GM18502 (cell line): ENCODE data around the gene UBAP2L.

Experiments used
- ATAC-seq: cut with Tn5 transposase; IDR thresholded peaks from one replicate; pipeline ENCODE4 v1.9.1; 2021; ENCODE audit warnings: mild to moderate bottlenecking; ENCODE audit not compliant: unreplicated experiment, poor library complexity

Gene UBAP2L

GRCh38 chr1:154220071-154220969, at the start of gene UBAP2L:
TSS of gene UBAP2L (plus strand) at chr1:154220955. CDS start at chr1:154225124, 4,169 bp downstream.
- peak; percentile 89 for ATAC-seq

- ATAC-seq: no peak
Observed at GRCh38 chr1:154171223-154171583, 49.6 kb upstream of the UBAP2L start.

GRCh38 chr1:154171880-154172279, 48.9 kb upstream of the UBAP2L start:
- ATAC-seq: no peak

GRCh38 chr1:154174654-154175053, 46.1 kb upstream of the UBAP2L start:
- no peak for ATAC-seq

GRCh38 chr1:154176337-154176736, 44.4 kb upstream of the UBAP2L start:
- ATAC-seq: no peak

GRCh38 chr1:154178013-154178412, 42.7 kb upstream of the UBAP2L start:
- ATAC-seq: no peak

- ATAC-seq: no peak
Observed at GRCh38 chr1:154178911-154179811, 41.6 kb upstream of the UBAP2L start.

- no peak for ATAC-seq
Observed at GRCh38 chr1:154179946-154180687, 40.6 kb upstream of the UBAP2L start.

- ATAC-seq: no peak
Observed at GRCh38 chr1:154181944-154182343, 38.8 kb upstream of the UBAP2L start.

- ATAC-seq: peak; percentile 57
Observed at GRCh38 chr1:154182344-154183045, 38.3 kb upstream of the UBAP2L start.

GRCh38 chr1:154183046-154183915, 37.5 kb upstream of the UBAP2L start:
- peak; percentile 82 for ATAC-seq

- ATAC-seq: no peak
Observed at GRCh38 chr1:154186177-154186576, 34.6 kb upstream of the UBAP2L start.

GRCh38 chr1:154186852-154187501, 33.8 kb upstream of the UBAP2L start:
- no peak for ATAC-seq

GRCh38 chr1:154190550-154190949, 30.2 kb upstream of the UBAP2L start:
- no peak for ATAC-seq

GRCh38 chr1:154191990-154192461, 28.7 kb upstream of the UBAP2L start, which contains the start of gene TPM3:
TSS of gene TPM3 (minus strand) at chr1:154192100. CDS start at chr1:154192018, 82 bp downstream.
- ATAC-seq: no peak

GRCh38 chr1:154192476-154192875, 28.3 kb upstream of the UBAP2L start:
- ATAC-seq: no peak

- ATAC-seq: no peak
Observed at GRCh38 chr1:154193821-154194220, 26.9 kb upstream of the UBAP2L start.
